Gastrocnemius medialis (tissue), 4 donors: ENCODE data around the gene ALPI. TPM values are rescaled to one million over a fixed set of nuclear protein-coding genes. Genes with fewer than 3 reads are reported as not detected.
"Not testable (repeated sequence)": the region's sequence is repeated elsewhere in the genome, so short reads cannot be mapped to it uniquely, and the experiment has no call there.

Experiments
- ATAC-seq, 2 donors: fragments of 150-250 bp; one replicate each; pipeline ENCODE4 v1.9.1; 2016
- DNase-seq, 2 donors: peaks; one replicate each; pipeline ENCODE4 v3.0.0-alpha.2; 2019
- H3K27ac ChIP-seq, 4 donors: fragments of 200-600 bp; sonication (generic); 1 replicate in 1 of 4; 2 replicates in 3 of 4; pipeline ENCODE4 v1.5.1; 2016 to 2018; ENCODE audit warnings: mild to moderate bottlenecking in 2 of 4, moderate library complexity in 1 of 4
- H3K27me3 ChIP-seq, 3 donors: fragments of 200-600 bp; sonication (generic) in 2 of 3; 1 replicate in 1 of 3; 2 replicates in 2 of 3; pipeline versions ENCODE4 v1.5.1 to v1.6.0; 2016 to 2019; ENCODE audit warnings: mild to moderate bottlenecking in 1 of 3, moderate library complexity in 1 of 3
- H3K36me3 ChIP-seq, 2 donors: fragments of 200-600 bp; sonication (generic) in 1 of 2; one replicate each; pipeline ENCODE4 v1.5.1; 2017 to 2018
- H3K4me1 ChIP-seq, 2 donors: fragments of 200-600 bp; sonication (generic) in 1 of 2; one replicate each; pipeline ENCODE4 v1.5.1; 2016 to 2017; ENCODE audit warnings: mild to moderate bottlenecking in 2 of 2
- H3K4me3 ChIP-seq, 4 donors: fragments of 200-600 bp; sonication (generic) in 3 of 4; 1 replicate in 1 of 4; 2 replicates in 3 of 4; pipeline ENCODE4 v1.5.1; 2016 to 2019; ENCODE audit warnings: mild to moderate bottlenecking in 2 of 4
- H3K9me3 ChIP-seq, 3 donors: fragments of 200-600 bp; sonication (generic) in 2 of 3; 1 replicate in 1 of 3; 2 replicates in 2 of 3; pipeline ENCODE4 v1.5.1; 2016 to 2019
- POLR2A ChIP-seq, 2 donors: fragments of 450-650 bp; IDR thresholded peaks; one replicate each; pipeline ENCODE4 v1.6.1; 2017; ENCODE audit warnings: antibody characterized with exemption in 2 of 2, mild to moderate bottlenecking in 2 of 2, moderate library complexity in 2 of 2
- in situ Hi-C, 4 donors: fragments of 200-750 bp; cut with MboI; loops; one replicate each; pipeline versions ENCODE4 v1.15.0 to v1.8.0; 2017; ENCODE audit warnings: low sequenced_read_pairs in 4 of 4
- intact Hi-C: fragments of 100-400 bp; cut with DNase I; formaldehyde crosslinking; loops from one replicate; pipeline ENCODE4 v1.15.1; 2023; ENCODE audit warnings: low total_unique reads
- total RNA-seq, 4 donors: library from RNA; depleted of rRNA; stranded (reverse); fragments of >200 nt; gene quantifications; one replicate each; pipeline versions ENCODE4 v1.1.0 to v1.2.3, GENCODE V29; 2016
- TF ChIP-seq, protein P1 (sequence below), 5 experiments: fragments of 450-650 bp in 3 of 5; fragments of 200-600 bp in 2 of 5; sonication (generic) in 2 of 5; IDR thresholded peaks in 4 of 5; conservative IDR thresholded peaks in 1 of 5; 1 replicate in 4 of 5; 2 replicates in 1 of 5; pipeline ENCODE4 v1.5.1; 2016 to 2019; ENCODE audit warnings: antibody characterized with exemption in 5 of 5, mild to moderate bottlenecking in 3 of 5, moderate library complexity in 3 of 5

Gene ALPI
- total RNA-seq, 4 donors from 2014 or later, result not detected

DNA sequence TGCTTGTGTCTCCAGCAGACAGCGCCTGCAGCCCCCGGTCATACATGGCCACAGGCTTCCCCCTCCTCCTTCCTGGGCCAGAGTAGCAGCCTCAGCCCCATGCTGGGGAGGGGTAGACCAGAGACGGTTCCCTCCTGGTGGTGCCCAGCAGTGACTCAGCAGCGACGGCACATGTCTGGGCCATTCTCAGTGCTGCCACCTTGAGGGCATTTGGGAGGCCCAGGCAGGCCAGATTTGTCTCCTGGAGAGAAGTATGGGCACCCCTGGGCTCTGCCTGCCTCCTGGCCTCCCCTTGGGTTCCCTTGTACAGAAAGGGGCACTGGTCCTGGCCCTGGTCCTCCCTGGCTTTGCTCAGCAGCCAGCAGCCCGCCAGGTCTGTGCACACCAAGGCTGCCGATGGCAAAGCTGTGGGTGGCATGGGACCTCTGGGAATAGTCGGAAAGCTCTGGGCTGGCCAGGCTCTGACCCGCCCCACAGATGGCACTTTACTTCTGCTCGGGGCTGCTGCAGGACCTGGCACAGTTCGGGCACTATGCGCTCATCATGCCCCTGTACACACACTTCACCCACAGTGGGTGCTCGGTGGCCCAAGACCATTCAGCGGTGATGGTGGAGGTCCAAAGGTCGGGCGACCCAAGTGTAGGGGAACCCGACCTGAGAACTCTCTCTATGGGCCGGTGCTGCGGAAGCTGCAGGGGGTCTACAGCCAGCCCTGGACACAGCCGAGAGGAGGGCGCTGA lies 11.4 kb upstream of the ALPI start:
- Histone ChIP-seq H3K4me1 (peaks cover 3 to 9% of the 10 kb centered on the region in 2 donors), H3K27me3 (no peaks in the 10 kb centered on the region), H3K36me3 (no peaks in the 10 kb centered on the region), H3K9me3 (no peaks in the 10 kb centered on the region), H3K4me3 (no peak overlapping the region), H3K27ac (peak overlapping the region; percentile 10 to 66 (median 36))
- intact Hi-C loops, result loop anchor here (10.0 kb wide), 1 partner anchor 120 kb away; no protein-coding TSS in a partner anchor
- in situ Hi-C loops, result loop anchor here in 3 of 4 donors (25.0 kb wide), 1 partner anchor 532 kb away; no protein-coding TSS in a partner anchor
- TF ChIP-seq, protein P1, sequence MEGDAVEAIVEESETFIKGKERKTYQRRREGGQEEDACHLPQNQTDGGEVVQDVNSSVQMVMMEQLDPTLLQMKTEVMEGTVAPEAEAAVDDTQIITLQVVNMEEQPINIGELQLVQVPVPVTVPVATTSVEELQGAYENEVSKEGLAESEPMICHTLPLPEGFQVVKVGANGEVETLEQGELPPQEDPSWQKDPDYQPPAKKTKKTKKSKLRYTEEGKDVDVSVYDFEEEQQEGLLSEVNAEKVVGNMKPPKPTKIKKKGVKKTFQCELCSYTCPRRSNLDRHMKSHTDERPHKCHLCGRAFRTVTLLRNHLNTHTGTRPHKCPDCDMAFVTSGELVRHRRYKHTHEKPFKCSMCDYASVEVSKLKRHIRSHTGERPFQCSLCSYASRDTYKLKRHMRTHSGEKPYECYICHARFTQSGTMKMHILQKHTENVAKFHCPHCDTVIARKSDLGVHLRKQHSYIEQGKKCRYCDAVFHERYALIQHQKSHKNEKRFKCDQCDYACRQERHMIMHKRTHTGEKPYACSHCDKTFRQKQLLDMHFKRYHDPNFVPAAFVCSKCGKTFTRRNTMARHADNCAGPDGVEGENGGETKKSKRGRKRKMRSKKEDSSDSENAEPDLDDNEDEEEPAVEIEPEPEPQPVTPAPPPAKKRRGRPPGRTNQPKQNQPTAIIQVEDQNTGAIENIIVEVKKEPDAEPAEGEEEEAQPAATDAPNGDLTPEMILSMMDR (IDR thresholded peaks at IDR 0.05 in 4 of 5, conservative IDR thresholded peaks at IDR 0.05 in 1 of 5), result peak in 4 of 5 experiments; percentile 19 to 56 (median 34)
- TF ChIP-seq POLR2A (IDR thresholded peaks at IDR 0.05), result no peak
- ATAC-seq (peak in 1 of 2 donors; percentile 23), DNase-seq (peak in 1 of 2 donors; percentile 48)

DNA sequence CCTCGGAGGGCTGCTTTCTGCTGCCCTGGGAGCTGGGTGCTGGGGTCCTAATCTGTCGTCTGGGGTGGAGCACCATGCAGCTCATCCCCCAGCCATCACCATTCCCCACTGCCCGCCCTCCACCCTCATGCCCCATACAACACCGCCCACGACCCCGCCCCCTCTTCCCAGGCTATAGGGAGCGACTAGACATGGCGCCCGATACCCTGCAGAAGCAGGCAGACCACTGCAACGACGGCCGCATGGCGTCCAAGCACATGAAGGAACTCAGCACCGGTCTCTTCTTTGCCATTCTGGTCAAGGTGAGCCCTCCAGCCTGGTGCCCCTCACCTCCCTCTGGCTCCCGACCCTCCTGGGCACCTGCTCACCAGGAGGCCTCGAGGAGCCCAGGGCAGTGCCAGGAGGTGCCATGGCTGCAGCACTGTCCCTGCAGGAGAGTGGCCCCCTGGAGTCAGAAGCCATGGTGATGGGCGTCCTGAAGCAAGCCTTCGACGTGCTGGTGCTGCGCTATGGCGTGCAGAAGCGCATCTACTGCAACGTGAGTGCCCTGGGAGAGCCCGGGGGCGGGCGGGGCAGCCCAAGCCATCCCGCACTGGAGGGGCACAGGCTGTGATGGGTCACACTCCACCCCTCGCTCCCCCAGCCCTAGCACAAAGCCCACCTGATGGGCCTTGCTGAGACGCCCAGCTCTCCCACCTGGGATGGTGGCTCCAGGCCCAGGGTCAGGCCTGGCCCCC lies 10.6 kb upstream of the ALPI start:
- ATAC-seq, DNase-seq, H3K9me3 ChIP-seq, H3K4me1 ChIP-seq, H3K36me3 ChIP-seq, H3K27me3 ChIP-seq, H3K4me3 ChIP-seq, H3K27ac ChIP-seq: not testable (repeated sequence)
- in situ Hi-C loops, result loop anchor here in 3 of 4 donors (25.0 kb wide), 1 partner anchor 533 kb away; no protein-coding TSS in a partner anchor
- intact Hi-C loops, result loop anchor here (10.0 kb wide), 1 partner anchor 121 kb away; no protein-coding TSS in a partner anchor

DNA sequence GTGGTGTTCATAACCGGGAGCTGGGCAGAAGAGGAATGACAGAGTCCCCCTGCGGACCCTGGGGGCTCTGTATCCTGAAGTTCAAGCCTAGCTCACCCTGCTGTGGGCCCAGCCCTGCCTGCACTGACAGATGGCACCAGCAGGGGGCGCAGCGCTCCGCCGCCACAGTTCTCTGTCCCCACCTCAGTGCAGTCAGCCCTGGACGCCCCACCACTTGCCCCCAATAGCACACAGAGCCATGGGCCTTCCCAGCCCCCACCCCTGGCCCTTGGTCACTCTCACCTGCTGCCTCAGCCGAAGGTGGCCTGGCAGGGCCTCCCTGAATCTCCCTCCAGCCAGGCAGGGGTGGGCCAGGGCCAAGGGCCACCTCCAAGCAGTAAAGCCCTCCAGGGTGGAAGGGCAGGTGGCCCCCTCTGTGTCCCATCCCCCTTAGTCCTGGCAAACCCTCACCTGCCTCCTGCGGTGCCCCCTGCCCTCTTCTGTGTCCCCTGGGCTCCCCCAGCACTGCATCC lies 9.6 kb upstream of the ALPI start:
- TF ChIP-seq, protein P1 (IDR thresholded peaks at IDR 0.05 in 4 of 5, conservative IDR thresholded peaks at IDR 0.05 in 1 of 5), result peak in 4 of 5 experiments; percentile 33 to 61 (median 40)
- H3K27ac ChIP-seq, H3K27me3 ChIP-seq, DNase-seq, H3K4me1 ChIP-seq, H3K36me3 ChIP-seq, H3K9me3 ChIP-seq, H3K4me3 ChIP-seq: not testable (repeated sequence)
- peak in 1 of 2 donors; percentile 20 for ATAC-seq
- intact Hi-C loops, result loop anchor here (1.0 to 10.0 kb wide), 2 partner anchors 76 to 122 kb away; no protein-coding TSS in a partner anchor
- in situ Hi-C loops, result loop anchor here in 3 of 4 donors (25.0 kb wide), 1 partner anchor 534 kb away; no protein-coding TSS in a partner anchor

DNA sequence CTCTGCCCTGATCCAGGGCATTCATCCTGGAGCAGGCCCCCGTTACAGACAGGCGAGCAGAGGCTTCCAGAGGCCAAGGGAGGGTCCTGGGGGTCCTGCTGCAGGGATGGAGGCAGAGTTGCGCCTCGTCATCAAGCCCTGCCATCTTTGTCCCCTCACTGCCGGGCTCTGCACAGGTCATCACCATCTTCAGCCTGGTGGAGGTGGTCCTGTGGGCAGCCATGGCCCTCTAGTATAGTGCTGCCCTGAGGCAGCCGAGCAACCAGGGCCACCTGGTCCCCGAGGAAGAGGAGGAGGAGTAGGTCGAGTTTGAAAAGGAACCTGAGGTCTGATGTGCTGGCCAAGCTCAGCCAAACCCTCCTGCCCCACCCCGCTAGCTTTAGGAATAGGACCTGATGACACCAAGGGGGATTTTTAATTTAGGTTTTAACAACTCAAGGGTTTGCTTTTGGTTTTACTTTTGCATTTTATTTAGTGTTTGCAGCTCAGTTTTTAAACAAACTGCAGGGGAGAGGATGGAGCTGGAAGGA lies 8.8 kb upstream of the ALPI start:
- no peaks in the 10 kb centered on the region for H3K27me3 ChIP-seq
- DNase-seq, result no peak
- no peak overlapping the region for H3K27ac ChIP-seq
- in situ Hi-C loops (loop anchor here in 3 of 4 donors (25.0 kb wide), 1 partner anchor 535 kb away; no protein-coding TSS in a partner anchor), intact Hi-C loops (loop anchor here (10.0 kb wide), 1 partner anchor 122 kb away; no protein-coding TSS in a partner anchor)
- TF ChIP-seq, protein P1 (IDR thresholded peaks at IDR 0.05 in 4 of 5, conservative IDR thresholded peaks at IDR 0.05 in 1 of 5), result no peak
- TF ChIP-seq POLR2A (IDR thresholded peaks at IDR 0.05), result no peak
- no peak overlapping the region for H3K4me3 ChIP-seq
- H3K9me3 ChIP-seq, result no peaks in the 10 kb centered on the region
- H3K4me1 ChIP-seq, result peaks cover 3 to 6% of the 10 kb centered on the region in 2 donors
- no peaks in the 10 kb centered on the region for H3K36me3 ChIP-seq
- ATAC-seq, result no peak
